Esophagus (tissue), 2 donors: ENCODE data around the gene SEMA4D. TPM values are rescaled to one million over a fixed set of nuclear protein-coding genes. Genes with fewer than 3 reads are reported as not detected.

Source experiments
- H3K27ac ChIP-seq, 2 donors: one replicate each; pipeline ENCODE4 v1.5.1; 2013; ENCODE audit warnings: low read depth in 2 of 2, mild to moderate bottlenecking in 2 of 2, inconsistent platforms in 1 of 2, low read length in 1 of 2, moderate library complexity in 1 of 2
- H3K27me3 ChIP-seq, 2 donors: one replicate each; pipeline ENCODE4 v1.6.1; 2013; ENCODE audit warnings: low read length in 2 of 2, control low read depth in 1 of 2, mild to moderate bottlenecking in 1 of 2; ENCODE audit not compliant: insufficient read depth in 2 of 2, control insufficient read depth in 1 of 2
- H3K36me3 ChIP-seq, 2 donors: one replicate each; pipeline ENCODE4 v1.6.1; 2013; ENCODE audit warnings: low read length in 1 of 2; ENCODE audit not compliant: control insufficient read depth in 2 of 2, insufficient read depth in 2 of 2
- H3K4me1 ChIP-seq, 2 donors: one replicate each; pipeline ENCODE4 v1.6.1; 2013; ENCODE audit warnings: low read length in 1 of 2; ENCODE audit not compliant: control insufficient read depth in 2 of 2, insufficient read depth in 2 of 2
- H3K4me3 ChIP-seq, 2 donors: one replicate each; pipeline ENCODE4 v1.5.1; 2013; ENCODE audit warnings: low read length in 2 of 2, mild to moderate bottlenecking in 2 of 2, low read depth in 1 of 2, moderate library complexity in 1 of 2
- H3K9me3 ChIP-seq, 2 donors: one replicate each; pipeline ENCODE4 v1.6.1; 2013; ENCODE audit warnings: mild to moderate bottlenecking in 2 of 2, low read depth in 1 of 2, low read length in 1 of 2, moderate library complexity in 1 of 2; ENCODE audit not compliant: control insufficient read depth in 2 of 2, insufficient read depth in 1 of 2
- WGBS, 2 donors: extraction: QIAGEN DNeasy Blood & Tissue Kit; methylation state at CpG; one replicate each; pipeline ENCODE4 v1.1.7; 2013; 5-methylcytosine and 5-hydroxymethylcytosine counted together
- polyA plus RNA-seq, 2 donors: library from polyadenylated mRNA; stranded (reverse); fragments of 200-250 nt; gene quantifications; one replicate each; pipeline ENCODE4 v1.2.3, GENCODE V29; 2013
- donor health status: healthy with polysubstance abuse.
- donor health status: Bipolar disorder and iron deficiency.

Gene SEMA4D
- polyA plus RNA-seq, 2 donors = 17.1 to 33.4 TPM

DNA sequence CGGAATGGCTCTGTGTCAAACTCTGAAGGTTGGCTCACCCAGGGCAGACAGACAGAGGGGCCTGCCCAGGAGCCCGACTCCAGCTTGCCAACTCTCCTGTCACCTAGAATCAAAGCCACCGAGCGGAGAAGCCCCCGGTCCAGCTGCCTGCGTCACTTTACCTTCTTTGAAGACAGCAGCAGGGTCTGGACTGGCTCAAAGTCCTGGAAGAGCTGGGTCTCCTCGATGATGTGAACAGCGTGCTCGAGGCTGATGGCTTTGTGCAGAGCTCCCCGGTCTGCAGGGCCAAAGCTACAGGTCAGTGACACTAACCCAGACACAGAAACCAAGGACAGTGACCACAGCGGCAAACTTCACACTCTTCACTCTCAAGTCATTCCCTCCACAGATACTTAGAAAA, 111.7 kb downstream of the SEMA4D start:
- Histone ChIP-seq H3K36me3 (peaks cover 4 to 72% of the 10 kb centered on the region in 2 donors), H3K27ac (no peak overlapping the region)
- WGBS, 2 donors = 94 to 96% methylated on average over 11 of the region's 11 CpGs

DNA sequence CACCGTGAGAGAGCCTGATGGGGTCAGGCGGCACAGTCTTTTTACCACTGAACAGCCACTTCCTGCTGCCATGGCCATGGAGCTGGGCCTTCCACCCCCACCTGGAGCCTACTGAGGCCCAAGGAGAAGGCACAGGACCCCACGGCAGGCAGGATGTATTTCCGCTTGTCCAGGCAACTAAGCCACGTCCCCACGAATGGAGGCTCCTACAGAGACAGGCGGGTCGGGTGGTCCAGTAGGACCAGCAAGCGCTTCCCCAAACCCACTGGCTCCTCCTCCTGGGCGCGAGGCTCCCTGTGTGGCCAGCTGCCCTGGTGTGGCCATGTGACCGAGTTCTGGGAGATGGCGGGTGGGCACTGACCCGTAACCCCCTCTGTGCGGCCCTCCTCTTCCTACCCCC, 113.1 kb downstream of the SEMA4D start:
- WGBS, 2 donors = 93 to 95% methylated on average over 15 of the region's 15 CpGs
- H3K27me3 ChIP-seq = no peaks in the 10 kb centered on the region
- peaks cover 4 to 66% of the 10 kb centered on the region in 2 donors for H3K36me3 ChIP-seq
- H3K9me3 ChIP-seq = no peaks in the 10 kb centered on the region
- H3K4me3 ChIP-seq = no peak overlapping the region
- H3K4me1 ChIP-seq = peaks cover 0 to 15% of the 10 kb centered on the region in 2 donors
- no peak overlapping the region for H3K27ac ChIP-seq

More for the DNA sequence above, 111.7 kb downstream of the SEMA4D start:
- peaks cover 0 to 3% of the 10 kb centered on the region in 2 donors for H3K9me3 ChIP-seq
- H3K27me3 ChIP-seq = no peaks in the 10 kb centered on the region
- no peak overlapping the region for H3K4me3 ChIP-seq
- H3K4me1 ChIP-seq = peaks cover 0 to 23% of the 10 kb centered on the region in 2 donors

DNA sequence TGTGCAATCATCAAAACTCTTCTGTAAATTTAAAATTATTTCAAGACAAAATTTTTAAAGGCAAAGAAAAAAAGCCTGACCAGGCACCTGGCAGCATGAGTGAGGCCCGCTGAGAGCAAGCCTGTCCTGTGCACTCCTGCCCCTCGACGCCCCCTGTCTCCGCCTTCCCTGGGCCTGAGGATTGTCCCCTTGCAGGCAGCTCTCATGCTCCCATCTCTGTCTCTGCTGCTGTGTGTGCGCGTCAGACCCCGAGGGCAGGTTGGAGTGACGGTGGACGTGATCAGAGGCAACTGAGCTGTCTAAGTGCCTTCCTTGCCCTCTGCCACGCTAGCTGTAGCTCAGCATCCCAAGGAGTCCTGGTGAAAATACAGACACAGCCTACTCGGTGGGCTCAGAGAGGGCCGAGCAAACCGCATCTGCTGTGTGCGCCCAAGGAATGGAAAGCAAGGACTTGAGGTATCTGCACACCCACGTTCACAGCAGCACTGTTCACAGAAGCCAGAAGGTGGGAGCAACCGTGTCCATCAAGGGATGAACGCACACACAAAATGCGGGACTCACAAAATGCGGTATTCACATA, 114.1 kb downstream of the SEMA4D start:
- Histone ChIP-seq H3K9me3 (no peaks in the 10 kb centered on the region), H3K36me3 (peaks cover 4 to 67% of the 10 kb centered on the region in 2 donors), H3K4me1 (peaks cover 0 to 9% of the 10 kb centered on the region in 2 donors), H3K4me3 (no peak overlapping the region), H3K27me3 (no peaks in the 10 kb centered on the region), H3K27ac (no peak overlapping the region)
- WGBS, 2 donors = 94 to 95% methylated on average over 19 of the region's 19 CpGs

DNA sequence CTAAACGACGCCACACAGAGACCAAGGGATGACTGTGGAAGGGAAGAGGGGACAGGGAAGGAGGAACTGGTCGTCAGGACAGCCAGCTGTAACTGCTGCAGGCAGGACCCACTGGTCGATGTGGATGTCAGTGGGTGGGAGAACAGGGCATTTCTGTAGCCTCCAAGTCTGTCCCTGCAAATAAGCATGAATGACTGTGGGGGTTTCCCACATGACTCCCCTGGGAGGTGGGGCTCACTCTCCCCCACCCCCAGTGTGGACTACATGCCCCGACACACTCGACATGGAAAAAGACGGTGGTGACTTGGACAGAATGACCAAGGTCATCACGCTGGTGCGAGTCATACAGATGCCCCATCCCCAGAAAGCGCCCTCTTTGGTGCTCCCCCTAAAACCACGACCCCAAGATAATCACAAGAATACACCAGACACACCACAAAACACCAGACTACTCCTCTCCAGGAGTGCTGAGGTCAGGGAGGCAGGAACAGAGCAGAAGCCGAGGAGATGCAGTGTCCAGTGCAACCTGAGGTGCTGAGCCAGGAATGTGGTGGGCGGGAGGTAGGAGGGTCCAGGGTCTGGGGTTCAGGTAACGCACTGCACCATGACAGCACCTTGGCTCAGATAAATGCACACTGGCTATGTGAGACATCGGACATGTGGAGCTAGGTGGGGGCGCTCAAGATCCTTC, 114.7 kb downstream of the SEMA4D start:
- Histone ChIP-seq H3K27ac (no peak overlapping the region), H3K36me3 (peaks cover 8 to 68% of the 10 kb centered on the region in 2 donors)
- WGBS, 2 donors = 84 to 88% methylated on average over 16 of the region's 16 CpGs

DNA sequence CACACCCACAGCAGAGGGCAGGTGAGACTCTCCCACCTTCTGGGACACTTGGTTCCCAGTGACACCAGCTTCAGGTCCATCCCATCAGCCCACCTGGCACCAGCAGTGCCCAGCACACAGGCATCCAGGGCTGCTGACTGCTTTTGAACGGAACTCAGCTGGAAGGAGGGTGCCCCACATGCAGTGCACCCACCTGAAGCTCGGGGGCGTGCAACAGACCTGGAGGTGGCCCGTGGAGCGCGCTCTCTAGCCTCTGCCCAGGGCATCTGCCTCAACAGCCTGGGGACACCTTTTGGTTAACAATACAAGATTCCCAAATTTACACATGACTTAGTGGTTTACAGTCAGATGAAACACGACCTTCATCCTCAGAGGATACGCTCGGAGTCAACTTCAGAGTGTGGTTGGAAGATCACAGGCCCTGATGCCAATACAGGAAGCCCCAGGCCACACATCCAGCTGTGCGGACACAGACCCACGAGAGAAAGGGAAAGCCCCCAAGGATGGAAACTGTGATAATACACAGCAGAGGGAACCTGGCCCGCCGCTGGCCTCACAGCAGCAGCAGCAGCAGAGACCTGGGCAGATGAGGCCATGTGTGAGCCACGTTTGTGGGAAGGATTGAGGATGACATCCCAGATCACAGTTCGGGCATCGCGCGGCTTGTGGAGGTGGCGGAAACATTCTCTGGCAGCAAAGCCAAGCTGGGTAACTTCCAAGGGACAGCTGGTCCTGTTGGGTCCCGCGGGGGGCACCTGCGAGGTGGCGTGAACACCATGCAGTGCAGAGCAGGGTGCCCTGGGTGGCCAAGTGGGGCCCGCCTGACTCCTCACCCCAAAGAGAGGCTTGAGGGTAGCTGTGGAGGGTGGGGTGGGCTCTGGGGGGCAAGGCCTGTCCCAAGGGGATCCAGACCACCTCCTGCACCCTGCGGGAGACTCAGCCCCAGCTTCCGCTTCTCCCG, 115.6 kb downstream of the SEMA4D start:
- H3K4me3 ChIP-seq = no peak overlapping the region
- WGBS, 2 donors = 79 to 84% methylated on average over 27 of the region's 27 CpGs
- no peak overlapping the region for H3K27ac ChIP-seq
- no peaks in the 10 kb centered on the region for H3K9me3 ChIP-seq
- H3K27me3 ChIP-seq = no peaks in the 10 kb centered on the region
- peaks cover 8 to 68% of the 10 kb centered on the region in 2 donors for H3K36me3 ChIP-seq
- peaks cover 0 to 2% of the 10 kb centered on the region in 2 donors for H3K4me1 ChIP-seq

More for the DNA sequence above, 114.7 kb downstream of the SEMA4D start:
- Histone ChIP-seq H3K4me3 (no peak overlapping the region), H3K9me3 (no peaks in the 10 kb centered on the region), H3K4me1 (peaks cover 0 to 4% of the 10 kb centered on the region in 2 donors), H3K27me3 (no peaks in the 10 kb centered on the region)

DNA sequence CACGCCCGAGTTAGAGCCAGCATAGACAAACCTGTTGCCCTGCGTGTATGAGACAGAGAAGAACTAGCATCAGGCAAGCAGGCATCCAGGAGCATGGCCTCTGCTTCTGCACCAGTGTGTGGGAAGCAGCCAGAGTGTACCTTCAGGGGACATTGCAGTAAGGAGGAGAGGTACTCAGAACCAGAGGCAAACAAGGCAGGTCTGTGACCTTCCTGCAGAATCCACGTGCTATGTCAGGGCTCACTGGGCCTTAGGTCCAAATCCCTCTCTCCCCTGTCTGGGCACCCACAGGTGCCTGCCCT, 116.7 kb downstream of the SEMA4D start:
- Histone ChIP-seq H3K27ac (no peak overlapping the region), H3K27me3 (no peaks in the 10 kb centered on the region), H3K9me3 (no peaks in the 10 kb centered on the region), H3K4me1 (no peaks in the 10 kb centered on the region), H3K36me3 (peaks cover 14 to 68% of the 10 kb centered on the region in 2 donors), H3K4me3 (no peak overlapping the region)
- 95 to 96% methylated on average over 4 of the region's 4 CpGs for WGBS, 2 donors

DNA sequence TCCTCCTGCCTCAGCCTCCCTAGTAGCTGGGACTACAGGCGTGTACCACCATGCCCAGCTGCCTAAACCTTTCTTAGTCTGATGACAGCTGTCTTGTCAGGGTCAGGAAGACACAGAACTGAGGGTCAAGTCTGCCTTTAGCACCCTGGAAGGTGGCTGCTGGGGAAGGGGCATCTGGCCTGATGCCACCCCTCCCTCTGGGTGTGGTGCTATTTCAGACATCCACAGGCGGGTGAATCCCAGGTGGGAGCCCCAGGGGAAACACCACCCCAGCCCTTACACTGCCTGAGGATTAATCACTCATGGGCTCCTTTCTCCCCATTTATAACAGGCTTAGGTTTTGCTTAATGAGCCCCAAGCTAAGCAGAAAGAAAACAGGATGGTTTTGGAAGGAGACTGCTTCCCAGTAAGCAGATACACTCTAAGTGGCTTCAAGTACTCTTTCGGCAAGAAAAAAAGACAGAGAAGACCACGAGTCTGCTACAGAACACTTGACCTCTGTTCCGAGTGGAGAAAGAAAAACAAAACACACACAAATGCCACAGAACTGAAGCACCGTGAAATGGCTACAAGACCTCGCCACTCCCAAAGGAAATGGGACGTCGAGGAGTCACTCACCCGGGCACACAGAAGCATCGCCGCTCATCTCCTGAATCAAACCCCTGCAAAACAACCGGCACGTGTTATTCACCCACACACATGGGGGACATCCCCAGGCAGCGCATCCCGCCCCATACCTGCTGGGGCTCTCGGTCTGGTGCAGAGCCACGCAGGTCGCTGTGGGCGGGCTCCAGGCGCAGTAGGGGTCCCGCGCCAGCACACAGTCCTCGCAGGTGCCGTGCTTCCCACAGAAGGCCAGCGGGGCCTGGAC, 117.2 kb downstream of the SEMA4D start:
- H3K27ac ChIP-seq = no peak overlapping the region
- 91 to 92% methylated on average over 26 of the region's 26 CpGs for WGBS, 2 donors
- H3K27me3 ChIP-seq = no peaks in the 10 kb centered on the region
- no peaks in the 10 kb centered on the region for H3K9me3 ChIP-seq
- H3K4me3 ChIP-seq = no peak overlapping the region
- peaks cover 14 to 62% of the 10 kb centered on the region in 2 donors for H3K36me3 ChIP-seq
- H3K4me1 ChIP-seq = no peaks in the 10 kb centered on the region

DNA sequence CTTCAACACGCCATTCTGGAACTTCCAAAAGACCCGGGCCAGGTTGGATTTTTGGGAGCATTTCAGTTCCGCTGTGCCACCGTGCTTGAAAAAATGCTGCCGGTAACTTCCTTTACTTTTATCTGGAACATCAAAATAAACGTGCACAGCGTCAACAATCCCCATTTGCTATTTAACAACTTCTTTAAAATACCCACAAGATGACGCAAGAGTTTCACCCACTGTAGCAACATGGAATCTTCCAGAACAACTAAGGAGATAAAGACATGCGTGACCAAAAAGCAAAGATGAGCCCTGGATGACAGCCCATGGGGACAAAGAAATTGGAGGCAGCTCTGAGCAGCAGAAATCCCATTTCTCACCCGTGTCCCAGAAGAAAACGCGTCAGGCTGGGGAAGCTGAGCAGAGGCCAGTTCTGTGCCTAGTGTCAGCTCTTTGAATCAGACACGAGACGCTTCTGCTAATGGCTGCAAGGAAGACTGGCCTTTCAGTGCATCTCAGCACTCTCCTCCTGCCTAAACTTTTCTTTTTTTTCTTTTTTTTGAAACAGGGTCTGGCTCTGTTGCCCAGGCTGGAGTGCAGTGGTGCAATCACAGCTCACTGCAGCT, 118.3 kb downstream of the SEMA4D start:
- Histone ChIP-seq H3K27ac (no peak overlapping the region), H3K27me3 (no peaks in the 10 kb centered on the region), H3K9me3 (no peaks in the 10 kb centered on the region), H3K36me3 (peaks cover 14 to 53% of the 10 kb centered on the region in 2 donors), H3K4me3 (no peak overlapping the region), H3K4me1 (peaks cover 0 to 3% of the 10 kb centered on the region in 2 donors)
- 88% methylated on average over 14 of the region's 14 CpGs for WGBS, 2 donors
